Measurements from ENCODE around the gene PHLPP1. TPM values are rescaled to one million over a fixed set of nuclear protein-coding genes. Genes with fewer than 3 reads are reported as not detected.
A peak's percentile ranks its signal among the peaks of the same experiment; 100 is the strongest.
"Not testable (repeated sequence)": the region's sequence is repeated elsewhere in the genome, so short reads cannot be mapped to it uniquely, and the experiment has no call there.

Gene PHLPP1
- total and polyA plus RNA-seq, 5 donors from 2014 or later: 0.27 to 20.3 (median 0.52) TPM

DNA sequence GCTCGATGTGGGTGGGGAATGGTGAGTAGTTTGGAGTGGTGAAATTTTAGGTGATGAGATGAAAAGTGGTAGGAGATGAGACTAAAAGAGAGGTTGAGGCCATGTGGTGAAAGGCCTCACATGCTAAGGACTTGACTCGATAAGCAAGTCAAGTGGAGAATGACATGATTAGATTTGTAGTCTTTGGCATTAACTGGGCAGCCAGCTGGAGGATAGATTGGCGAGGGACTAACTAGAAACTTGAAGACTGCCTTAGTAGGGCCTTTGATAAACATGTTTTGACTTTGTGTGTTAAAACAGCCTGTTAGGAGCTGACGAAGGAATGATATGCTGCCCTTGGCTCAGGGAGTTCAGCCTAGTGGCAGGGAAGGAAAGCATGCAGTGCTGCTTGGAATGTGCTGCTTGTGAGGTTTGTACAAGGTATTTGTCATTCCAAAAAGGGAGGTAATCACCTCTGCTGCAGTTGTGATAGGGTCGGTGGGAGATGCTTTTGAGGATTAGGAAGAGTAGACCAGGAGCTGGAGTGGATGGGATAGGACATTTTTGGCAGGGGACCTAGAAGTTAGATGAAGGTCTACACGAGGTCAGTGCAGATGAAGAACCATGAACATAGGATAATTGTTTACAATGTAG, 22.0 kb downstream of the PHLPP1 start:
- Histone ChIP-seq H3K4me1 (ENCODE audit: control insufficient read depth, insufficient read depth, low read length, poor library complexity, severe bottlenecking) (no peaks in the 10 kb centered on the region), H3K27ac (ENCODE audit: insufficient read depth, low read length, poor library complexity, severe bottlenecking) (no peak overlapping the region), H3K9me3 (ENCODE audit: control insufficient read depth in 2 of 2, low read length in 2 of 2) (peaks cover 0 to 2% of the 10 kb centered on the region in 2 experiments), H3K27me3 (ENCODE audit: control insufficient read depth, insufficient read depth, low read length) (no peaks in the 10 kb centered on the region), H3K36me3 (ENCODE audit: control insufficient read depth, insufficient read depth, low read length) (no peaks in the 10 kb centered on the region), H3K4me3 (ENCODE audit: low read depth, low read length) (no peak overlapping the region)
- Mint-ChIP-seq H3K27me3 (no peaks in the 10 kb centered on the region), H3K36me3 (peaks cover 3% of the 10 kb centered on the region), H3K4me3 (no peak overlapping the region), H3K9me3 (peaks cover 0 to 7% (median under 1%) of the 10 kb centered on the region in 7 donors), H3K27ac (no peak overlapping the region), H3K4me1 (peaks cover 7 to 25% (median 24%) of the 10 kb centered on the region in 4 donors)
- no peak for ATAC-seq (ENCODE audit: low read depth in 2 of 2)
- no peak for DNase-seq

DNA sequence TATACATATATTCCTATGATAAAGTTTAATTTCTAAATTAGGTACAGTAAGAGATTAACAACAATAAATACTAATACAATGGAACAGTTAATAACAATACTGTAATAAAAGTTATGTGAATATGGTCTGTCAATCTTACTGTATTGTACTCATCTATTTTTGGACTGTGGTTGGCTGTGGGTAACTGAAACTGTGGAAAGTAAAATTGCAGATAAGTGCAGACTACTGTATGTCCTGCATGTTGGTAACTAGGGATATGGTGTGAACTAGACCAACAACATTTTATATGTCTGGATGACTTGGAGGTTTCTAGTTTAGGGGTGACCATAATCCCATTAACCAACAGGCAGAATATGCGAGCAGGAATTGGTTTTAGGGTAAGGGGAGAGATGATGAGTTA, 23.3 kb downstream of the PHLPP1 start:
- no peak overlapping the region for H3K27ac Mint-ChIP-seq

DNA sequence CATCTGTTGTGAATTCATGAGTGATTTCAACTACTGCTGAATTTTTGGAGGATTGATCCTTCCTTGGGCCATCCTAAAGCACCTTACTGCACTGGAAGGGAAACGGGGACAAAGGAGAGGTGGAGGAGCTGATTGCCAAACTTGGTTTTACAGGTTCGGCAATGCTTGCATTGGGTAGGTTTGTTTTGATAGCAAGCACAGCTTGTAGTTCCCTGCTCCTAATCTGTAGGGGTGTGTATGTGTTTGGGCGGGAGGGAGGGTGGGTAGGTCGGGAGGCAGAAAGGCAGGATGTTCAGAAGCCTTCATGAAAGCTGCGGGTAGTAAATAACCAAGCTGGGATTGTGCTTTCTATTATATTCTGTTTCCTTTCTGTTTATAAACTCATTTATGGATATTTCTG, 24.6 kb downstream of the PHLPP1 start:
- DNase-seq (no peak), ATAC-seq (ENCODE audit: low read depth in 2 of 2) (no peak)
- H3K4me1 ChIP-seq (ENCODE audit: control insufficient read depth, insufficient read depth, low read length, poor library complexity, severe bottlenecking): no peaks in the 10 kb centered on the region
- H3K4me3 Mint-ChIP-seq: no peak overlapping the region
- peaks cover 4 to 33% (median 27%) of the 10 kb centered on the region in 4 donors for H3K4me1 Mint-ChIP-seq
- no peaks in the 10 kb centered on the region for H3K9me3 ChIP-seq (ENCODE audit: control insufficient read depth in 2 of 2, low read length in 2 of 2)
- H3K4me3 ChIP-seq (ENCODE audit: low read depth, low read length): no peak overlapping the region
- H3K27ac Mint-ChIP-seq: no peak overlapping the region
- H3K27me3 ChIP-seq (ENCODE audit: control insufficient read depth, insufficient read depth, low read length): no peaks in the 10 kb centered on the region
- no peaks in the 10 kb centered on the region for H3K36me3 Mint-ChIP-seq
- no peaks in the 10 kb centered on the region for H3K27me3 Mint-ChIP-seq
- H3K27ac ChIP-seq (ENCODE audit: insufficient read depth, low read length, poor library complexity, severe bottlenecking): no peak overlapping the region
- peaks cover 0 to 7% (median 0%) of the 10 kb centered on the region in 7 donors for H3K9me3 Mint-ChIP-seq
- H3K36me3 ChIP-seq (ENCODE audit: control insufficient read depth, insufficient read depth, low read length): no peaks in the 10 kb centered on the region

More for the DNA sequence above, 23.3 kb downstream of the PHLPP1 start:
- Mint-ChIP-seq H3K9me3 (peaks cover 0 to 7% (median 0%) of the 10 kb centered on the region in 7 donors), H3K36me3 (no peaks in the 10 kb centered on the region), H3K27me3 (no peaks in the 10 kb centered on the region), H3K4me1 (peaks cover 4 to 26% (median 24%) of the 10 kb centered on the region in 4 donors), H3K4me3 (no peak overlapping the region)
- no peaks in the 10 kb centered on the region for H3K27me3 ChIP-seq (ENCODE audit: control insufficient read depth, insufficient read depth, low read length)
- H3K27ac ChIP-seq (ENCODE audit: insufficient read depth, low read length, poor library complexity, severe bottlenecking): no peak overlapping the region
- DNase-seq (no peak), ATAC-seq (ENCODE audit: low read depth in 2 of 2) (no peak)
- H3K4me3 ChIP-seq (ENCODE audit: low read depth, low read length): no peak overlapping the region
- H3K9me3 ChIP-seq (ENCODE audit: control insufficient read depth in 2 of 2, low read length in 2 of 2): no peaks in the 10 kb centered on the region
- no peaks in the 10 kb centered on the region for H3K36me3 ChIP-seq (ENCODE audit: control insufficient read depth, insufficient read depth, low read length)
- no peaks in the 10 kb centered on the region for H3K4me1 ChIP-seq (ENCODE audit: control insufficient read depth, insufficient read depth, low read length, poor library complexity, severe bottlenecking)

DNA sequence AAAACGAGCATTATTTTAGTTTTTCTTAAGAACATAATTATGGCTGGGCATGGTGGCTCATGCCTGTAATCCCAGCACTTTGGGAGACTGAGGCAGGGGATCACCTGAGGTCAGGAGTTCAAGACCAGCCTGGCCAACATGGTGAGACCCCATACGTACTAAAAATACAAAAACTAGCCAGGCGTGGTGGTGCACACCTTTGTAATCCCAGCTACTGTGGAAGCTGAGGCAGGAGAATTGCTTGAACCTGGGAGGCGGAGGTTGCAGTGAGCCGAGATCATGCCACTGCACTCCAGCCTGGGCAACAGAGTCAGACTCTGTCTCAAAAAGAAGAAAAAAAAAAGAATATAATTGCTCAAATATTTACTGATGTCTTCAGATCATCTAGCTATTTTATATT, 25.3 kb downstream of the PHLPP1 start:
- H3K4me3 ChIP-seq (ENCODE audit: low read depth, low read length); H3K27me3 ChIP-seq (ENCODE audit: control insufficient read depth, insufficient read depth, low read length); H3K4me3 Mint-ChIP-seq; DNase-seq; H3K4me1 ChIP-seq (ENCODE audit: control insufficient read depth, insufficient read depth, low read length, poor library complexity, severe bottlenecking); ATAC-seq (ENCODE audit: low read depth in 2 of 2); H3K36me3 ChIP-seq (ENCODE audit: control insufficient read depth, insufficient read depth, low read length); H3K9me3 ChIP-seq (ENCODE audit: control insufficient read depth in 2 of 2, low read length in 2 of 2); H3K27me3 Mint-ChIP-seq; H3K9me3 Mint-ChIP-seq; H3K36me3 Mint-ChIP-seq; H3K27ac ChIP-seq (ENCODE audit: insufficient read depth, low read length, poor library complexity, severe bottlenecking): not testable (repeated sequence)
- H3K4me1 Mint-ChIP-seq: peaks cover 4 to 34% (median 29%) of the 10 kb centered on the region in 4 donors
- peak overlapping the region in 2 of 3 donors; percentile 3 to 8 for H3K27ac Mint-ChIP-seq

DNA sequence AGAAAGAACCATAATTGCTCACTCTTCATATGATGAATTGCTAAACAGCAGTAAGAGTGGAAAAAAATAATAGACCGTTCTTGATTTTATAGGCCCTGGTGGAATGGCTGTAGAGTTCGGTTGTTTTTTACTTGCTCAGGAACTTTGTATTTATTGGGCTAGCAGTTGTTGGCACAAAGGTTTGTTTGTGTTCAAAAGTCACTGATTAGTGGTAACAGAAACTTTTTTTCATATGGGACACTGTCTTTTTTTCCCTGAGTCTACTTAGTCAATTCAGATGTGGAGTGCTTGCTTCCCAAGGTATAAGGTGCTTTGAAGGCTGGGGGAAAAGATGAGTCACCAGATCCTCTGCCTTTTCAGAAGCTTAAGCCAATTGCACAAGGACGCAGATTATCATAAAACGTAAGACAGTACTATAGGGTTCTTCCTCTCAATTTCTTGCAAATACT, 25.8 kb downstream of the PHLPP1 start:
- no peak overlapping the region for H3K4me3 Mint-ChIP-seq
- Histone ChIP-seq H3K4me1 (ENCODE audit: control insufficient read depth, insufficient read depth, low read length, poor library complexity, severe bottlenecking) (no peaks in the 10 kb centered on the region), H3K27me3 (ENCODE audit: control insufficient read depth, insufficient read depth, low read length) (no peaks in the 10 kb centered on the region), H3K27ac (ENCODE audit: insufficient read depth, low read length, poor library complexity, severe bottlenecking) (no peak overlapping the region), H3K4me3 (ENCODE audit: low read depth, low read length) (no peak overlapping the region), H3K36me3 (ENCODE audit: control insufficient read depth, insufficient read depth, low read length) (no peaks in the 10 kb centered on the region), H3K9me3 (ENCODE audit: control insufficient read depth in 2 of 2, low read length in 2 of 2) (no peaks in the 10 kb centered on the region)
- peak overlapping the region in 2 of 3 donors; percentile 3 to 40 for H3K27ac Mint-ChIP-seq
- DNase-seq: peak in 1 of 3 donors; percentile 21
- ATAC-seq (ENCODE audit: low read depth in 2 of 2): peak in 1 of 2 donors; percentile 26
- H3K27me3 Mint-ChIP-seq: no peaks in the 10 kb centered on the region
- H3K9me3 Mint-ChIP-seq: peaks cover 0 to 7% (median 0%) of the 10 kb centered on the region in 7 donors
- no peaks in the 10 kb centered on the region for H3K36me3 Mint-ChIP-seq
- H3K4me1 Mint-ChIP-seq: peaks cover 4 to 36% (median 29%) of the 10 kb centered on the region in 4 donors

DNA sequence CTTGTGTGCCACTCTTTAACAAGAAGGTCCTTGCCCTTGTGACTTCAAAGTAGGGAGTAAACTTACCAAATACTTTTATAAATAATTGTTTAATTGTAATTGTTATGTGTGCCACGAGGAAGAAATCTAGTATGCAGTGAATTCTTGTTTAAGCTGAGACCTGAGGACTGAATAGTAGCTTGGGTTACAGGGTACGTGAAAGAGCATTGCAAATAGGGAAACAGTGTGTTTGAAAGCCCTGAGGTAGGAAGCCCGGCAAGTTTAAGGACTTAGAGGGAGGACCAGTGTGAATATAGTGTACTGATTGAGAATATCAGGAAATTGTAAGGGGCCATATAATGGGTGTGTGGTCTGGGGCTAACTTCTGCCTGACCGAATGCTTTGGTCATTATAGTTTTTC, 26.2 kb downstream of the PHLPP1 start:
- H3K9me3 Mint-ChIP-seq: peaks cover 0 to 7% (median 0%) of the 10 kb centered on the region in 7 donors
- H3K36me3 ChIP-seq (ENCODE audit: control insufficient read depth, insufficient read depth, low read length): no peaks in the 10 kb centered on the region
- peak overlapping the region in 1 of 3 donors; percentile 17 for H3K27ac Mint-ChIP-seq
- no peaks in the 10 kb centered on the region for H3K4me1 ChIP-seq (ENCODE audit: control insufficient read depth, insufficient read depth, low read length, poor library complexity, severe bottlenecking)
- no peaks in the 10 kb centered on the region for H3K27me3 Mint-ChIP-seq
- no peak overlapping the region for H3K4me3 ChIP-seq (ENCODE audit: low read depth, low read length)
- H3K27ac ChIP-seq (ENCODE audit: insufficient read depth, low read length, poor library complexity, severe bottlenecking): no peak overlapping the region
- no peaks in the 10 kb centered on the region for H3K27me3 ChIP-seq (ENCODE audit: control insufficient read depth, insufficient read depth, low read length)
- H3K36me3 Mint-ChIP-seq: no peaks in the 10 kb centered on the region
- DNase-seq (no peak), ATAC-seq (ENCODE audit: low read depth in 2 of 2) (no peak)
- H3K4me3 Mint-ChIP-seq: no peak overlapping the region
- H3K9me3 ChIP-seq (ENCODE audit: control insufficient read depth in 2 of 2, low read length in 2 of 2): no peaks in the 10 kb centered on the region
- H3K4me1 Mint-ChIP-seq: peaks cover 4 to 36% (median 29%) of the 10 kb centered on the region in 4 donors

DNA sequence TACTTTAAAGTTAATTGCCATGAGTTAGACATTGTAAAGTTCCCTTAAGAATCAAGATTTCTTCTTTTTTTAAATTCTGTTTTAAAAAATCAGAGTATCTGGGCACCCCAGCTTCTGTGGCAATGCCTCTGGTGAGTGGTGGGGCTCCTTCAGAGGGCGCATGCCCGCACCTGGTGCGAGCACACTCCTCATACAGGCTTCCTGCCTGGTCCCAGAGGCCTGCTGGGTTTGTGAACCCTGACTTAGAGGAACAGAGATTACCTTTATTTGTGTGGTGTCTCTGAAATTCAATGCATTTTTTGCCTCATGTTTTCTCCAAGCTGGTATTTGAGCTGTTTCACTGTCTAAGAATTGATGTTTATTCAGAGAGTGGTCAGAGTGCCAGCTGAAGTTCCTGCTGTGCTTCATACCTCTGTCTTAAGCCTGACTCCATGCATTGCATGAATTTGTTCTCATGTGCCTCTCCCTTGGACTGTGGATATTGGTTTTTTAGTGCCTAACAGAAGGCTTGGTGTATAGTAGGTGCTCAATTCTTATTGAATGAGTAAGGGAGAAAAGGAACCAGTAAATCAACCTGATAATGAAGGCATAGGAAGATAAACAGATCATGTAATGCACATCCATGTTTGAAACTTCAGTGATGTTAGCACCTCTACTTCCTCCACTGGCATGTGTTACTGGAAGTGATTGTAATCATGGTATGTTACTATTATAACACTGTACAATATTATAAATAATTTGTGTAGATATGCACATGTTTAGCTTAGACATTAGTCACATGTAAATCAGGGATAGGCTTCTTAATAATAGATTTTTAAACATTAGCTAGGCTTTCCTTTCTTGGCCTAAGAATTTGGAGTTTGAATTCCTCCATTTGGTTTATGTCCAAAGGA, 29.0 kb downstream of the PHLPP1 start:
- Histone ChIP-seq H3K4me3 (ENCODE audit: low read depth, low read length) (no peak overlapping the region), H3K27me3 (ENCODE audit: control insufficient read depth, insufficient read depth, low read length) (no peaks in the 10 kb centered on the region), H3K9me3 (ENCODE audit: control insufficient read depth in 2 of 2, low read length in 2 of 2) (no peaks in the 10 kb centered on the region), H3K4me1 (ENCODE audit: control insufficient read depth, insufficient read depth, low read length, poor library complexity, severe bottlenecking) (no peaks in the 10 kb centered on the region), H3K27ac (ENCODE audit: insufficient read depth, low read length, poor library complexity, severe bottlenecking) (no peak overlapping the region), H3K36me3 (ENCODE audit: control insufficient read depth, insufficient read depth, low read length) (no peaks in the 10 kb centered on the region)
- Mint-ChIP-seq H3K4me3 (no peak overlapping the region), H3K27me3 (no peaks in the 10 kb centered on the region), H3K36me3 (no peaks in the 10 kb centered on the region), H3K9me3 (no peaks in the 10 kb centered on the region), H3K4me1 (peaks cover 5 to 34% (median 25%) of the 10 kb centered on the region in 4 donors), H3K27ac (peak overlapping the region in 2 of 3 donors; percentile 10 to 28)
- ATAC-seq (ENCODE audit: low read depth in 2 of 2): no peak
- no peak for DNase-seq
